Skin of body (tissue), 2 donors: Measurements from ENCODE around the gene SHOC2. TPM values are rescaled to one million over a fixed set of nuclear protein-coding genes. Genes with fewer than 3 reads are reported as not detected.
"Not testable (repeated sequence)": the region's sequence is repeated elsewhere in the genome, so short reads cannot be mapped to it uniquely, and the experiment has no call there.

Experiments used
- DNase-seq: peaks from one replicate; lab custom pipeline; 2025; lab: John Stamatoyannopoulos, UW
- total RNA-seq: library from RNA; depleted of rRNA; stranded (reverse); fragments of >200 nt; gene quantifications from one replicate; pipeline ENCODE4 v1.2.3, GENCODE V29; 2014

Gene SHOC2
- total RNA-seq, 1 donor from 2014 or later = 73.8 TPM

DNA sequence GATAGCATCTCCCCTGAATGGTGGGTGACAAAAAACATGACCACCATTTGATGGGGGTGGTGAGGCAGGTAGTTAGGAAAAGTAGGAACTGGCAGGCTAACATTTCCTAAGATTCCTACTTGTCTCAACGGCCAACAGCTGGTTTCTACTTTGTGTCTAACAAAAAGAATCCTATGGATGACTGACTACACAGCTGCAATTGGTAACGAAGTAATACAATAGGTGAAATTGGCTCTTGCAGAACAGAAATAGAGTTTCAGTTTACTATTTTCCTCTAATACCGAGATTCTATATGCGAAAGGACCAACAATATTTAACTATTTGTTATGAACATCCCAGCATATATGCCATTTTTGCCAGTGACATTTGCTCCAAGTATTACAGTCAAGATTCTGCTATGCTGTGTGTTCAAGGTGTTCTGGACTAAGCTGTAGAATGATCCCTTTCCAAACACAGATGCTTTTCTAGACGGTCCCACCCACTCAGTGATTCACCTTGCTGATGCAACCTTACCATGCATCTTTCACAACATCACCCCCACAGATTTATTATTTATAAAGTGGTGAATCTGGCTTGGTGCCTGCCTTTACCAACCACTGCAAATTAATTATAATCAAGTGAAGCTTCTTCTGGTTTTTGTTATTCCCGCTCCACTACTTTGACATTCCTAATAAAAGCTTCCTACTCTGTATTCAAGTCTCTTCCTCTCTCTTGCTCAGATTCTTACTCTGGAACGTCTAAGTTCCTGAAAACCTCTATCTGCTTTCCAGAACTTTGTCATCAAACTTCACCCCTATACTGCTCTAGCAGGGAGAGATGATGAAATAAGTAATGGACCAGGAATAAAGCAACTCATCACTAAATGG, 17.2 kb upstream of the SHOC2 start:
- no peak for DNase-seq

DNA sequence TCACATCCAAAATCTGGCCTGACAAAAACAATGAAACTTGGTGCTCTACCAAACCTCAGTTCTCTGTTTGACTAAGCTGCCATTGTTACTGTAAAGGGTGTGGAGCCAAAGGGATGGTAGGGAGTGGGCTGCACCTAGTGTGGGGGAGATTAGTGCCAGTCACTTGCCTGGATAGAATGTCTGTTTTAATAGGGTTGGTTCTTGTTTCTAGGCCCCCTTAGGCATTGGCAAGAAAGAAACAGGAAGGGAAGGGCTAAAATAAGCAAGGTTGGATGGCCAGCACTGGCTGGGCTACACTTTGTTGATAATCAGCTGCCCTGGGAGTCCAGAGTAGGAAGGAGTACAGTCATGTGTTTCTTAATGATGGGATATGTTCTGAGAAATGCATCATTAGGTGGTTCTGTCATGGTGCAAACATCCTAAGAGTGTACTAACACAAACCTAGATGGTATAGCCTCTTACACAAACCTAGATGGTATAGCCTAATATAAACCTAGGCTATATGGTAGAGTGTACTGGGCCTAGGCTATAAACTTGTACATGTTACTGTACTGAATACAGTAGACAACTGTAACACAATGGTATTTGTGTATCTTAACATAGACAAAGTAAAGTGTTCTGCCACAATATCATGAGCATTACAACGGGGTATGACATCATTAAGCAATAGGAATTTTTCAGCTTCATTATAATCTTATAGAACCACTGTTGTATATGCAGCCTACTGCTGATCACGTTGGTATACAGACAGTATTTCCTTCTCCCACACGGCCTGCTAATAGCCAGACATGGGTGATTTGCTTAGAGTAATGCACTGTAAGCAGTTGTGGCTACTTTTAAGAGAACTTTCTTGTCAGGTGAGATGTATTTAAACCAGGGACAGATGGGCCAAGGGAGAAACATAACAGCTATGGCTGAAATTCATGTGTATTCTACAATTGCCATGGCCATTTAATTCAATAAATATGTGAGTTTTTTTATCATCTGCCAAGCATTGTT, 15.8 kb upstream of the SHOC2 start:
- DNase-seq = no peak

DNA sequence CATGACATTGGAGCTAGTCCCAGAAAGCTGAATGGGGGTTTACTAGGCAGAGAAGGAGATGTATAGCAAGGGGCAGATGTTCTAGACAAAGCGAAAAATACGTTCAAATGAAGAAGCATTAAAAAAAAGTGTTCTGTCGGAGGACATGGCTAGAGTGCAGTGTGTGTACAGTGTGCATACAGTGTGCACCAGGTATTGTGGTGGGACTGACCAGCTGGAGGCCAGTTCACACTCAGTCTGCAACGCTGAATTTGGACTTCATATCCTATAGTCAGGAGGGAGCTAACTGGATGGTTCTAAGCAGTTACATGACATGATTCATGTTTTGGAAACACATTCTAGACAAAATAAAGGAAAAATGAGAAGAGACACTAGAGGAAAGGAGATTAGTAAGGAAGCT, 9.3 kb upstream of the SHOC2 start:
- DNase-seq = no peak

DNA sequence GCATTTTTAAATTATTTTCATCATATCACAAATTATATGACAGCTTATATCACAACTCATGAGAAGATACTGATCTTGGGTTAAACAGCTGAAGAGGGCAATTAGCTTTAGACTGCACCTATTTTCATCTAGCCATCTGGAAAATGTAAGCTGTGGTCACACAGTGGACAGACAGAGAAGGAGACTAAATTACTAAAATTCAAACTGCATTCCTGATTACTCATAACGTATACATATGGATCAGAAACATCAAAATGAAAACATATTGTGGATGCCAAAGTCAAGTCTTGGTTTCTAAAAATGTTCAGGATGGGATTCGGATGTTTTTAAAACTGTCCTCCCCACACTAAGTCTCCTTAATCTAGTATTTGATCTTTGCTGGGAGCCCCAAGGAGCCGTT, 7.0 kb upstream of the SHOC2 start:
- no peak for DNase-seq

DNA sequence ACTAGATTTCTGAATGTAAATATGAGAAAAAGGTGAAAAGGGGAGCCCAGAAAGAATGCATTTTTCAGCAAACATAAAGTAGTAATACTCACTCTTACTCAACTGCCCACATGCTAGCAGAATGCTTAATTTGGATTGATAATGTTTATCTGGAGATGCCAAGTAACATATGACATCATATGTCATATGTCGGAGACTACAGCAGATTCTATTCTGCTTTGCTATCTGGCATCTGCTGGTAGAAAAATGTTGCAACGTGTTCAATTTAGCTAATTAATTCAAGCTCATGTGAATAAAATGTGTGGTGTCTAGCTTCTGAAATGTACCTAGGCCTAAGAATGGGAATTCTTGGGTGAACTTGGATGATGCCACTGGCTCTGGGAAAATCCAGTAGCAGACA, 5.0 kb upstream of the SHOC2 start:
- DNase-seq = no peak

- DNase-seq = no peak
Measured at GRCh38 chr10:110915035-110915434, 4.4 kb upstream of the SHOC2 start.

- not testable (repeated sequence) for DNase-seq
Measured at GRCh38 chr10:110915600-110915999, 3.8 kb upstream of the SHOC2 start.

DNA sequence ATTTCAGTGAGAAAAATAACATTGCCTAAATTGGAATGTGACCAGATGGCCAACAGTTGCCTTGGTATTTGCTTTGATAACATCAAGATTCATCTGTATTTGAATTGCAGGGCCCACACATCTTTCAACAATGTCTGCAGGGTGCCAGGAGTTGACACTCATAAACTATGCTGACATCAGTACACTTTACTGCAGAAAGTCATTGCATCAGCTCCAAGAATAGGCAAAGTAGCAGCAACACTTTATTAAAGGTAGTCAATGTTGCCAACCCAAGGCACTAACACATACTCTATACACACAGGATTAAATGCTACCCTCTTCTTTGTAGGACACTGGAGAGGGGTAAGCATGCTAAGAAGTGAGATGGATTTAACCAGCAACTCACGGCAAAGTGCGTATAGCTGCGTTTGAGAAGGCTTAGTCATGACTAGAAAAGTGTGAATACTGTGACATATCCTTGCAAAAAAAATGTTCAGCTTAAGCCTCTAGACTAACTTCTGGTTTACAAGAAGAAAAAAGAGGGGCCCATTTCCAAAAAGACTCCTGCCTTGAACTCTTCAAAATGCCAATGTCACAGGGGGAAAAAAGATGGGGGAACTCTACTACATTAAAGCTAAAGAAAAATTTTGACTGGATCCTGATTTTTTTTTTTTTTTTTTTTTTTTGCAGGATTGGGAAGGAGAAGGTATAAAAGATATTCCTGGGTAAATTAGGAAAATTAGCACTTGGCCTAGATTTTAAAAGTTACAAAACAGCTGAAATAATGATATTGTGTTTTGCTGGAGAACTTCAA, 2.7 kb upstream of the SHOC2 start:
- no peak for DNase-seq

DNA sequence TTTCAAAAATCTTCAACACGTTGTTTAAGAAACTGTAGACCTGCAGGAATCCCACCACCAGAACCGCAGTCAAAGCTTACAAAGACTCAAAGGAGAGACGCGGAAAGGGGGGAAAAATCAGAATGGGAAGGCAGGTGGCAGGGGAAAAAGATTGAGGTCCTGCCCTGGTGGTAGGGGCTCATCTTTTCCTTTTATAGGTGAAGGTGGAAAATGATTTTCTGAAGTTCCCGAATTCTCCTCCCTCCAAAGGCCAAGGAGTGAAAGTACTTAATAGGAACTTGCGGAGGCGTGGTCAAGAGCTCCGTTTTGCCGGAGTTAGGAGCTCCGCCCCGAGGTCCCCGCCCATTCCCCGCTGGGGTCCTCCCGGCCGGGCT, 1.1 kb upstream of the SHOC2 start:
- DNase-seq = peak; percentile 91

DNA sequence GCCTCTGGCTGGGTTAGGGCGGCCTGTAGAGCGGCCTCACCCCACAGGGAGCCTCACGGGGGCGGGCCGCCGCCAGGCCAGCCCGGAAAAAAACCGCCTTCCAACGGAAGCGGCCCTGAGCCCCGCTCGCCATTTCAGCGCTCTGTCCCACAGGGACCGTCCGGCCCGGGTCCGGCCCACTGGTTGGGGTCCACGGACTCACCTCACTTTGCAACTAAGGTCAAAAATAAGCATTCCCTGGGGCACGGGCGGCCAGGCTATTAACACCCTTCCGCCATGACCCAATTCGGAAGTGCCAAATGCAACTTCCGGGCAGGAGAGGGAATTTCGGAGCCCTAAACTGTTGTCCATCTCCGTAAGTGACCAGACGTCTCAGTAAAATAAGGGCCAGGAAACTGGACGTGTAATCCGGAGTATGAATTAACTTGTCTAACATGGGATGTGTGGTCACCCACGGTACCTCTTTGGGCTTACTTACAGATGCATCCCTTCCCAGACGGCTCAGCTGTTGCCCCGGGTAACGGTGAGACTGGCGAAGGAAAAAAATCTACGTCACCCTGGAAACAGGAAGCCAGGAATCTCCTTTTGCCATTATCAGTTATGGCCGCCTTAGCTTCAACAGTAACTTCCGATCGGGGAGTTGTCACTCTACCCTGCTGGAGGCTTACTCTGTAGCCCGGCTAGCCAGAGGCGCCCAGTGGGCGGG, 608 bp upstream of the SHOC2 start, which contains the start of gene BBIP1:
Gene BBIP1 (minus strand): TSS at position 538 of the 706 bp plus-strand sequence. CDS start 1,023 bp downstream, outside the sequence.
- peak; percentile 100 for DNase-seq

DNA sequence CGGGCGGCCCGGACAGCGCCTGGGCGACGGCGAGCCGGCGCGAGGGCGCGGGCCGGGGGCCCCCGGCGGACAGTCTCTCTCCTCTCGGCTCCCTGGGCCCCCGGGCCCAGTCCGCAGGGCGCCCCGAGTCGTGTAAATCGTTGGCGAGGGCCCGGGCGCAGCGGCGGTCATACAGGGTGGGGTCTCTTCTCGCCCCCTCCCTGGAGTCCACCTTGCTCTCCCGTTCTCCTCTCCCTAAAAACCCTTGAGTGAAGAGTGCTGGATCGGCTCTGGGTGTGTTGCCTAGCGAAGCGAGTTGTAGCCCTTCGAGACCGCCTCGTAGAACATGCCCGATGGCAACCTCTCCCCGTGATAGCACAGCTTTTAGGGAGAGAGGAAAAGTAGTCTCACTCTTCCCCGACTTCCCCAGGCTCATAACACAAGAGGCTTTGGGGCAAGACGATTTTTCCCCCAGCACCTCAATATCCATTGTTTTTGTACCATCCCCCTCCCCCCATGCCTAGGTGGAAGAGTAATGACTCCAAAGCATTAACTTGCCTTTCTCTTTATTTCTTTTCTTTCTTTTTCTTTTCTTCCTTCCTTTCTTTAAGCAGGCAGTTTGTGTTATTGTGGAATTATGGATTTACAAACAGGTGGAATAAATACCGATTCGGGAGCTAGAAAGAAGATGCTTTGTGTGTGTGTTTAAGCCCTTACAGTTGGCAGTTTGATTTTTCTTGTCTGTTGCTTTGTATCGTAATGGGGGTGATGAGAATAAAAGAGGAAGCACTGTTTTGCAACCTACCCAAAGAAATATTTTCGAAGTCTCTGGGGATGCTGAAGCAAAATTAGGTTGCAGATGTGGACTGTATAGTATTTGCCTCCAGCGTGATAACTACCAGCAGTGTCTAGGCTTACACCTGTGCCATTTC, 822 bp downstream of the SHOC2 start:
- peak; percentile 36 for DNase-seq

DNA sequence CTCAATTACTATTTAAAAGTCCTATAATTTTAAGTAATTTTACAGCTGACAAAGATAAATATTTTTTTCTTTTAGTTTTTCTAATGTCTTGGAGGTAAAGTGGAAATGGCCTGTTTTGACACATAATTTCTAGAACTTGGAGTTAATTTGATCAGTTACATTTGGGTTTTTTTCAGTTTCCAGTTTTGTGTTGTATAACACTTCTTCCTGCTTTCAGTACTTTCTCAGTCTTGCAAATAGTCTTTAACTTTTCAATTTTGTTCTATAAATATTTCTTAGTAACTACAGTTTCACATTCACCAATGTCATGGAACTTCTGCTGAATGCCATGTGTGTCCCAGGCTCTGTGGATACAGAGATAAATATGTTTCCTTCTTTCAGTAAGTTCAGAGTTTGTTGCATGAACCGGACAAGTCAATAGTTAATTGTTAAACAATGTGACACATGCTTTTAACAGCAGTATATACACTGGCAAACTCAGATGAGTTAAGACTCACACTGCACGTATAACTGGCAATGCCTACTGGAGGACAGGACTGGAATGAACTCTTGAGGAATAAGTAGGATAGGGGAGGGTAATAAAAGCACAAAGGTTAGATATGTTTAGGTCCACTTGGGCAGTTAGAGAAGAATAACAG, 4.6 kb downstream of the SHOC2 start:
- no peak for DNase-seq

GRCh38 chr10:110927461-110927860, 8.1 kb downstream of the SHOC2 start:
- DNase-seq = no peak

DNA sequence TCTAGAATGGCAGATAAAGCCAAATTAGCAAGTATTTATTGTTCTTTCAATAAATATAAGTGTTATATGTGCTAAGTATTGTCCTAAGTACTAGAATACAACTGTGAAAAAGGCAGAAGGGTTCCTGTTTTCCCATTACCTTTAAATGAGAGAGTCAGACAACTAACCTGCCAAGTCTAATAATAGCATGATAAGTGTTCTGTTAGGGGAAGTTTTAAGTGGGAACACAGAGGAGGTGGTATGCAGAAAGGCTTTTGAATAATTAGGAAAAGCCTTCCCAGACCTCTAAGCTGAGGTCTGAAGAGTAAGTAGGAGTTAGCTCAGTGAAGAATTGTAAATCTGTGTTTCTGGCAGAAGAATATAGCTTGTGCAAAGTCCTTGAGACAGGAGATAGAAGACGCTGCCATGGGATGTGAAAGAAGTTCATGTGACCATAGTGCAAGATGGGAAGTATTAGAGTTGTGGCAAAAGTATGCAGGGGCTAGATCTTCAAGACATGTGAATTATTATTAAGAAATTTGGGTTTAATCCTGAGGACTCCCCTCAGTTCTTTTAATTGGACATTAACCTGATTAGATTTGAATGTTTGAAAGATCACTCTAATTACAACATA, 12.5 kb downstream of the SHOC2 start:
- DNase-seq = no peak

DNA sequence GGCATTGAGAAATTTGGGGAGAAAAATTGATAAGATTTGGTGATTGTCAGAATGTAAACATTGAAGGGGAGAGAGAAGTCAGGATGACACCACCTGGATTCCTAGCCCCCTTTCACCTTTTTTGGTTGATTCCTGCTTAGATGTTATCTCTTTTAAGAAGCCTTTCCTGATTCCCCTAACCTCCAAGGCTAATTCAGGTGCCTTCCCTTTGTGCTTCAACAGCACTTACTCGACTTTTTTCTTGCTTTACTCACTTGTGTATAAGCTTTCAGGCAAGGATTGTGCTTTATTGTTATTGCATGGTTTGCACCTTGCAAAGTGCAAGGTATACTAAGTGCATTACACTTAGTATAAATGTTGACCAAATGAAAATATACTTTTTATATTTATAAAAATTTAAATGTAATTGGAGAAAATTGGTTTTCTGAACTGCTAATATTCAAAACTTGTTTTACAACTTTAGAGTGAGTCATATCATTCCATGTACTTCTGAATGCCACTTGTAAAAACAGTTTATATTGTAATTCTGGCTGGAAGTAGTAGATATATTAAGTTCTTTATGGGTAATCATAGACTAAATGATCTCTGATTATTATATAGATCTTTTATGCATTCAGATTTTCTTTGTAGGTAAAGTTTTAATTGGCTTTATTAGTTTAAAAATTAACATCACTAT, 13.2 kb downstream of the SHOC2 start:
- DNase-seq = no peak

DNA sequence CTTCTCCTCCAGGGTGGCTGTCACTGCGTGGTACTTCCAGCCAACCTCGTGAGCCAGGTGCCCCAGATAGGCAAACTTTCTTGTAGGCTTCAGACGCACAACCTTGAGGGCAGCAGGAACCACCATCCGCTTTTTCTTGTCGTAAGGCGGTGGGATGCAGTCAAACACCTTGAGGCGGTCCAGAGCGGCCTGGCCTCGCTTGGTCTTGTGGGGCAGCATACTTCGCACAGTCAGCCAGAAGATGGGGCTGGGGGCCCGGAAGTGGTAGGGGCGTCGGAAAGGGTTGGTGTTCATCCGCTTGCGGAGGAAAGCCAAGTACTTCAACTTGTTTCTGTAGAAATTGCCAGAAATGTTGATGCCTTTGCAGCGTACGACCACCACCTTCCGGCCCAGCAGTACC, 17.4 kb downstream of the SHOC2 start:
- DNase-seq = no peak

- no peak for DNase-seq
Measured at GRCh38 chr10:110939419-110939818, 20.0 kb downstream of the SHOC2 start.

DNA sequence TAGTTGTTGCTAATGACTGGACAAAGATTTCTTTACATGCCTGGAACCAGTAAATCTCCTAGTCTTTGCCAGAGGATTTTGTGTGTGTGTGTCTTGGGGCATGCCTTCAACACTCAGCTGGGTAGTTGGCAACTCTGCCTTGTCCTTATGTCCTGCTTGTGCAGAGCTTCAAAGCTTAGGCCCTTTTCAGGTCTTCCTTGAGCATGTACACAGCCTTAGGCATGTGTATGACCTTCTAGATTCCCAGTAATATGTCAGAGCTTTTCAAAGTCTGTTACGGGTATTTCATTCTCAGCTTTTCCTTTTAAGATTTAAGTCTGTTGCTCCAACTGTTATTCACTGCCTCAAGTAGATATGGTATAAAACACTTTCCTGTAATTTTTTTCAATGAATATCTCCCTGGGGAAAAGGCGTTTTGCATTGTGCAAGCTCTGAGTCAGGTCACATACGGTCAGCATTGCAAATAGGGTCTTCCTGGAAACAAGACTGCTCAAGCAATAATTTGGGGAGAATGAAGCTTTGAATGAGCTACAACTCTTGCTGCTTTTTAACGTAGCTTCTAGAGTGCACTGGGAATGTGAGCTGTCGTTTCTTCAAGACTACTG, 25.5 kb downstream of the SHOC2 start:
- DNase-seq = no peak
